GM10266 (cell line): ENCODE measurements around the gene EDIL3.

Experiments
- DNase-seq: peaks from one replicate; pipeline ENCODE4 v3.0.0; 2012; ENCODE audit errors: extremely low spot score
- CTCF ChIP-seq: IDR thresholded peaks from 2 replicates; pipeline ENCODE4 v1.5.1; 2012; ENCODE audit warnings: mild to moderate bottlenecking, low read depth; ENCODE audit not compliant: control insufficient read depth, insufficient read depth; ENCODE audit errors: missing control alignments

EDIL3 gene

GRCh38 chr5:84014966-84015365 is 369.7 kb downstream of the EDIL3 start:
- no peak for TF ChIP-seq CTCF
- no peak for DNase-seq

GRCh38 chr5:83993803-83994202 is 390.9 kb downstream of the EDIL3 start:
- no peak for DNase-seq
- TF ChIP-seq CTCF, result no peak

- TF ChIP-seq CTCF, result no peak
- DNase-seq, result no peak
Measured at GRCh38 chr5:83991566-83992224, 393.0 kb downstream of the EDIL3 start.

- DNase-seq, result no peak
- TF ChIP-seq CTCF, result no peak
Measured at GRCh38 chr5:83988293-83988685, 396.4 kb downstream of the EDIL3 start.

GRCh38 chr5:83987513-83988292 is 397.0 kb downstream of the EDIL3 start:
- TF ChIP-seq CTCF, result no peak
- no peak for DNase-seq

- DNase-seq, result no peak
- no peak for TF ChIP-seq CTCF
Measured at GRCh38 chr5:83983852-83984251, 400.8 kb downstream of the EDIL3 start.
